Measurements from ENCODE around the gene CYP2A7.
"Not testable (repeated sequence)": the region's sequence is repeated elsewhere in the genome, so short reads cannot be mapped to it uniquely, and the experiment has no call there.

The CYP2A7 gene, protein sequence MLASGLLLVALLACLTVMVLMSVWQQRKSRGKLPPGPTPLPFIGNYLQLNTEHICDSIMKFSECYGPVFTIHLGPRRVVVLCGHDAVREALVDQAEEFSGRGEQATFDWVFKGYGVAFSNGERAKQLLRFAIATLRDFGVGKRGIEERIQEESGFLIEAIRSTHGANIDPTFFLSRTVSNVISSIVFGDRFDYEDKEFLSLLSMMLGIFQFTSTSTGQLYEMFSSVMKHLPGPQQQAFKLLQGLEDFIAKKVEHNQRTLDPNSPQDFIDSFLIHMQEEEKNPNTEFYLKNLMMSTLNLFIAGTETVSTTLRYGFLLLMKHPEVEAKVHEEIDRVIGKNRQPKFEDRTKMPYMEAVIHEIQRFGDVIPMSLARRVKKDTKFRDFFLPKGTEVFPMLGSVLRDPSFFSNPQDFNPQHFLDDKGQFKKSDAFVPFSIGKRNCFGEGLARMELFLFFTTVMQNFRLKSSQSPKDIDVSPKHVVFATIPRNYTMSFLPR

DNA sequence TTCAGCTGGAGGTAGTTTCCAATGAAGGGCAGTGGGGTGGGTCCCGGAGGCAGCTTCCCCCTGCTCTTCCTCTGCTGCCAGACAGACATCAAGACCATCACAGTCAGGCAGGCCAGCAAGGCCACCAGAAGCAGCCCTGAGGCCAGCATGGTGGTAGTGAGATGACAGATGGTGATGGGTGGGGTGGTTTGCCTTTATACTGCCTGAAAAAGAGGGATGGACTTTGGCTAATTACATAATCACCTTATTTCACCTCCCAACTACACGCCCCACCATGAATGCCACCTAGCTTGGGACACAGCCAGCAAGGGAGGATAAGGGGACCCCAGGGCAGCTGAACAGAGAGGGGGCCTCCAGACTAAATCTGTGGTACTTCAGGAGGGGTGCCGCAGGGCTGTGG, at the start of gene CYP2A7:
Gene CYP2A7, minus strand, starts transcription at position 170 of the 400 bp plus-strand sequence. Its CDS starts 21 bp downstream, at position 149.
- not testable (repeated sequence) for DNase-seq

DNA sequence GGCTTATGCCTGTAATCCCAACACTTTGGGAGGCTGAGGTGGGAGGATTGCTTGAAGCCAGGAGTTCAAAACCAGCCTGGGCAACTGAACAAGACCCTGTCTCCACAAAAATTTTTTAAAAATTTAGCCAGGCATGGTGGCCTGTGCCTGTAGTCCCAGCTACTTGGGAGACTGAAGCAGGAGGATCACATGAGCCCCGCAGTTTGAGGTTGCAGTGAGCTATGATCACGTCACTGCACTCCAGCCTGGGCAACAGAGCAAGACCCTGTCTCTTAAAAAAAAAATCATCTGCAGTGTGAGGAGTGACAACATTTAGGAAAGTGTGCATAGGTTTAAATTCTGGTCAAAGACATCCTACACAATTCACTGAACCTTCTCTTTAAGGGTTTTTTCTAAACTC, 48.8 kb upstream of the CYP2A7 start:
- not testable (repeated sequence) for DNase-seq

DNA sequence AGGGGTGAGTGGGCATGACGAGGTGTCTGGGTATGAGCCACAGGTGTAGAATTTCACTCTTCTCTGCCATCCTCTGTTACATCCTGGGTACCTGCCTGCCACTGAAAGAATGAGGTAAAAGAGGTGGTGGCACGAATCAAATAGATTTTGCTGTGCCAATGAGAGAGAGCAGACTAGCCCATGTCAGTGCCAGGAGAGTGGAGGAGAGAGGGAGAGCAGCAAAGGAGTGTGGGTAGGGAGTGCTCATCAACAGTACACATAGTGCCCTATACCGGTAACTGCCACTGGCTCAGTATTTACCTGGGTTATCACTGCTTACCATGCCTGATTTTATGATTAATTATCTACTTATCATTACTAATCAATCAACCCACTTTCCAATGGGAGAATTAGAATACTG, 47.9 kb upstream of the CYP2A7 start:
- not testable (repeated sequence) for DNase-seq

DNA sequence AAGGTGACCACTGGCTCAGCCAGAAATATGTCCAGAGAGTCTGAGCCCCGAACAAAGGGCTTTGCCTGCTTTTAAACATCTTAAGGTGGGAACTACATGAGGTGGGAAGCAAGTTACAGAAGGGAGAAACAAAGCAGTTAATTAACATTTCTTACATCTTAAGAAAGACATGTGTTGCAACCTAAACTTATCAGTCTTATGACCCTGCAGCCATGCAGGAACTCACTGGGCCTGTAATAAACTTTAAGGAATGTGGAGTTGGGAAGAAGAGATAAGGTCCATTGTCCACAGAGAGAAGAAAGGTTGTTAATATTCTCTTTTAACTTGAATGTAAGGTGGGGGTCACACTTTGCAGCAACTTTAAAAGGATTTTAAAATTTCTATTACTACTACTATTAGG, 46.8 kb upstream of the CYP2A7 start:
- DNase-seq, result no peak

DNA sequence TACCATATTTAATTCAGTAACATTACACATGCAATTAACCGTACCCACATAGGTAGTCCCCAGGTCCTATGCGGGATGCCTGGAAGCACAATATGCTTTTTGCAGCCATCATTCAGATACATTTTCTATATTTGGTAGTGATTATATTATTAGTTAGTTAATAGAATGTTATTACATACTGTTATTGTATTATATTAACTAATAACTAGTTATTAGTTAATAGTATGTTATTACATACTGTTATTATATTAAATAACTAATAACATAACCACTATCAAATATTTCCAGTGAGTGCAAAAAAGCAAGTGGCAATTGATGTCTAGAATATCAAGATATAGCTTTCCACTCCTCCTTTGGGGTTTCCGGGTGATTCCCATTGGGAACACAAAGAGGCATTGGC, 45.5 kb upstream of the CYP2A7 start:
- no peak for DNase-seq

DNA sequence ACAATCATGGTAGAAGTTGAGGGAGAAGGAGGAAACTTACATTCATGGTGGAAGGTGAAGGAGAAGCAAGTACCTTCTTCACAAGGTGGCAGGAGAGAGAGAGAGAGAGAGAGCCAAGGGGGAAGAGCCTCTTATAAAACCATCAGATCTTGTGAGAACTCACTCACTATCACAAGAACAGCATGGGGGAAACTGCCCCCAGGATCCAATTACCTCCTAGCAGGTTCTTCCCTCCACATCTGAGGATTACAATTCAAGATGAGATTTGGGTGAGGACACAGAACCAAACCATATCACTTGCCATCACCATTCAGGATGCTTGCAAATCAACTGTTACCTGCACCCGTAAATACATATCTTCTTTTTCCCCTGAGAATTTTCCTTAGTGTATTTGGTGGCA, 44.2 kb upstream of the CYP2A7 start:
- not testable (repeated sequence) for DNase-seq

DNA sequence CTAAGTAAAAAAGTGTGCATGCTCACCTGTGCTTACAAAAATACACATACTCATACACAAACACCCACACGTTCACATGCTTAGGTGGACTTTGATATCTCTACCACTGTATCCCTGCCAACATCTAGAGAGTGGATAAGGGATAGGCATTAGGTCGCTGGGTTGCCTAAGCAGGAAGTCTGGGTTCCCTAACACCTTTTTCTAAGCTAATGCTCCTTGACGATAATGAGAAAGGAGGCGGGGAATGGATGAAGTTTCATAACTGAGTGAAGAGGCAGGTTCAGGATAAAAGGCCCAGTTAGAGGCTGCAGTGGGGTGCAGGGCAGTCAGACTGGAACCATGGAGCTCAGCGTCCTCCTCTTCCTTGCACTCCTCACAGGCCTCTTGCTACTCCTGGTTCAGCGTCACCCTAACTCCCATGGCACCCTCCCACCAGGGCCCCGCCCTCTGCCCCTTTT, 41.9 kb upstream of the CYP2A7 start:
- no peak for DNase-seq

DNA sequence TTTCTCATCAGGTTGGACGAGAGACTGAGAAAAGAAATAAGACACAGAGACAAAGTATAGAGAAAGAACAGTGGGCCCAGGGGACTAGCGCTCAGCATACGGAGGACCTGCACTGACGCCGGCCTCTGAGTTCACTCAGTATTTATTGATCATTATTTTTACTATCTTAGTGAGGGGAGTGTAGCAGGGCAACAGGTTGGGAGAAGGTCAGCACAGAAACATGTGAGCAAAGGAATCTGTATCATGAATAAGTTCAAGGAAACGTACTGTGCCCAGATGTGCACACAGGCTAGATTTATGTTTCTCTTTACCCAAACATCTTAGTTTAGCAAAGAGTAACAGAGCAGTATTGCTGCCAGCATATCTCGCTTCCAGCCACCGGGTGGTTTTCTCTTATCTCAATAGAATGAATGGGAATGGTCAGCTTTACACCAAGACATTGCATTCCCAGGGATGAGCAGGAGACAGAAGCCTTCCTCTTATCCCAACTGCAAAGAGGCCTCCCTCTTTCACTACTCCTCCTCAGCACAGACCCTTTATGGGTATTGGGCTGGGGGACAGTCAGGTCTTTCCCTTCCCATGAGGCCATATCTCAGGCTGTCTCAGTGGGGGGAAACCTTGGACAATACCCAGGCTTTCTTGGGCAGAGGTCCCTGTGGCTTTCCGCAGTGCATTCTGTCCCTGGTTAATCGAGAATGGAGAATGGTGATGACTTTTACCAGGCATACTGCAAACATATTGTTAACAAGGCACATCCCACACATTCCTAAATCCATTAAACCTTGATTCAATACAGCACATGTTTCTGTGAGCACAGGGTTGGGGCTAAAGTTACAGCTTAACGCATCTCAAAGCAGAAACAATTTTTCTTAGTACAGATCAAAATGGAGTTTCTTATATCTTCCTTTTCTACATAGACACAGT, 40.5 kb upstream of the CYP2A7 start:
- not testable (repeated sequence) for DNase-seq

DNA sequence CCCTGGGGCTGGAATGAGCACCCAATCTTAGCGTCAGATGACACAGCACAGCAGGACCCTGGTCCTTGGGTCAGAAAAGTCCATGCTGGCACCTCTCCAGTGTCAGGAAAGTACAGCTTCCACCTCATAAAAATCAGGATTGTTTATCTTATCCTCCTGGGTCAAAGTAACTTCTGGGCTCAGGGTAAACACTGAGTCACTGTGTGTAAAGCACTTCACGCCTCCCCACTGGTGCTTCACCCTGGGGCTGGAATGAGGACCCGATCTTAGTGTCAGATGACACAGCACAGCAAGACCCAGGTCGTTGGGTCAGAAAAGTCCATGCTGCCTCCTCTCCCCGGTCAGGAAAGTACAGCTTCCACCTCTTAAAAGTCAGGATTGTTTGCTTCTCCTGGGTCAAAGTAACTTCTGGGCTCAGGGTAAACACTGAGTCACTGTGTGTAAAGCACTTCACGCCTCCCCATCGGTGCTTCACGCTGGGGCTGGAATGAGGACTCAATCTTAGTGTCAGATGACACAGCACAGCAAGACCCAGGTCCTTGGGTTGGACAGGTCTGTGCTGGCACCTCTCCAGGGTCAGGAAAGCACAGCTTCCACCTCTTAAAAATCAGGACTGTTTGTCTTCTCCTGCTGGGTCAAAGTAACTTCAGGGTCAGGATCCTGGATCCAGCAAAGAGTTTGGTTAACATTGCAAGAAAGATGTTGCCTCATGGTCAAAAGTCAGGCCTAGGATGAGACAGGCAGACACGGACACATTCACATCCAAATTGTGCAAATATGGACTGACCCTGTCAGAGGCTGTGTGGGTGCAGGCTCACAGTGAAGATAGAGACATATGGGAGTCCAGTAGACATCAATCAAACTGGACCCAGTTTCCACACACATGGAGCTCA, 39.2 kb upstream of the CYP2A7 start:
- DNase-seq, result no peak

DNA sequence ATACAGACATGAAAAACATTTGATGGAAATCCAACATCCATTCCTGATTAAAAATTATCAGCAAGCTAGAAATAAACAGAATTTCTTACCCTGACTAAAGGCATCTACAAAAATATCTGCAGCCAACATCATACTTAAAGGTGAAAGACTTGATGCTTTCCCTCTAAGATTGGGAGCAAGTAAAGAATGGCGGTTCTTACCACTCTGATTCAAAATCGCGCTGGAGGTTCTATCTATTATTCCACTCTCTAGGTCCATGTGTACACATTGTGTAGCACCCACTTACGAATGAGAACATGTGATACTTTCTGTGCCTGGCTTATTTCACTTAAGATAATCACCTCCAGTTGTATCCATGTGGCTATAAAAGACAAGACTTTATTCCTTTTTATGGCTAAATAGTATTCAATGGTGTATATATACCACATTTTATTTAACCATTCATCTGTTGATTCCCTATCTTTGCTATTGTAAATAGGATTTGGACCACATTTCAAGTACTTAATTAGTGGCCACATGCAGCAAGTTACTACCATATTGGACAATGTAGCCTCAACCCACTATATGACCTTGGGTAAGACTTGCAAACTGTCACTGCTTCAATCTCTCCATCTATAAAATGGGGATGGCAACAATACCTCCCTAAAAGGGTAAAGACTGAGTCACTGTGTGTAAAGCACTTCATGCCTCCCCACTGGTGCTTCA, 38.4 kb upstream of the CYP2A7 start:
- no peak for DNase-seq

DNA sequence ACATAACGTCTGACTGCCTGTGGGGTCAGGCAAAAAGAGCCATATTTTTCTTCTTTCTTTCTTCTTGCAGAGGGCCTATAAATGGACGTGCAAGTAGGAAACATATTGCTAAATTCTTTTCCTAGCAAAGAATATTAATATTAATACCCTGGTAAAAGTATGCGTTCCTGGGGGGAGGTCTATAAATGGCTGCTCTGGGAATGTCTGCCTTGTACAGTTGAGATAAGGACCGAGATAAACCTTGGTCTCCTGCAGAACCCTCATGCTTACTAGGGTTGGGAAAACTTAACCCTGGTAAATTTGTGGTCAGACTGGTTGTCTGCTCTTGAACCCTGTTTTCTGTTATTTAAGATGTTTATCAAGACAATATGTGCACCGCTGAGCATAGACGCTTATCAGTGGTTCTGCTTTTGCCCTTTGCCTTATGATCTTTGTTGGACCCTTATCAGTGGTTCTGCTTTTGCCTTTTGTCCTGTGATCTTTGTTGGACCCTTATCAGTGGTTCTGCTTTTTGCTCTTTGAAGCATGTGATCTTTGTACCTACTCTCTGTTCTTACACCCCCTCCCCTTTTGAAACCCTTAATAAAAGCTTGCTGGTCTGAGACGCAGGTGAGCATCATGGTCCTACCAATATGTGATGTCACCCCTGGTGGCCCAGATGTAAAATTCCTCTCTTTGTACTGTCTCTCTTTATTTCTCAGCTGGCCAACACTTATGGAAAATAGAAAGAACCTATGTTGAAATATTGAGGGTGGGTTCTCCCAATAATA, 37.7 kb upstream of the CYP2A7 start:
- not testable (repeated sequence) for DNase-seq

DNA sequence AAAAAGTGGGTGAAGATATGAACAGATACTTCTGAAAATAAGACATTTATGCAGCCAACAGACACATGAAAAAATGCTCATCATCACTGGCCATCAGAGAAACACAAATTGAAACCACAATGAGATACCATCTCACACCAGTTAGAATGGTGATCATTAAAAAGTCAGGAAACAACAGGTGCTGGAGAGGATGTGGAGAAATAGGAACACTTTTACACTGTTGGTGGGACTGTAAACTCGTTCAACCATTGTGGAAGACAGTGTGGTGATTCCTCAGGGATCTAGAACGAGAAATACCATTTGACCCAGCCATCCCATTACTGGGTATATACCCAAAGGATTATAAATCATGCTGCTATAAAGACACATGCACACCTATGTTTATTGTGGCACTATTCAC, 36.3 kb upstream of the CYP2A7 start:
- DNase-seq, result not testable (repeated sequence)

DNA sequence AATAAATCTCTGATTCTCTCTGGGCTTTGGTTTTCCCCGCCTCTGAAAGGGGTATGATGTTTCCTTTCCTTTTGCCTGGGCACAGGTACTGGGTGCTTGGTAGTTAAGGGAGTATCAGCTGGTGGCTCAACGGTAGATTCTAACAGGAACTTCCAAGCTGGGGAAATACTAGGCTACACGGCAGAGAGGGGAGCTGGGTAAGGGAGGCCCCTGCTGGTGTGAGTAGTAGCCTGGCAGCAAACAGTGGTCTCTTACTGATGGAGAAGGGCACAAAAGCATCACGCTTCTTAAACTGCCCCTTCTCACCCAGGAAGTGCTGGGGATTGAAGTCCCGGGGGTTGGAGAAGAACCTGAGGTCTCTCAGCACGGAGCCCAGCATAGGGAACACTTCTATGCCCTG, 26.9 kb upstream of the CYP2A7 start:
- peak in 1 of 2 donors; percentile 2 for DNase-seq

DNA sequence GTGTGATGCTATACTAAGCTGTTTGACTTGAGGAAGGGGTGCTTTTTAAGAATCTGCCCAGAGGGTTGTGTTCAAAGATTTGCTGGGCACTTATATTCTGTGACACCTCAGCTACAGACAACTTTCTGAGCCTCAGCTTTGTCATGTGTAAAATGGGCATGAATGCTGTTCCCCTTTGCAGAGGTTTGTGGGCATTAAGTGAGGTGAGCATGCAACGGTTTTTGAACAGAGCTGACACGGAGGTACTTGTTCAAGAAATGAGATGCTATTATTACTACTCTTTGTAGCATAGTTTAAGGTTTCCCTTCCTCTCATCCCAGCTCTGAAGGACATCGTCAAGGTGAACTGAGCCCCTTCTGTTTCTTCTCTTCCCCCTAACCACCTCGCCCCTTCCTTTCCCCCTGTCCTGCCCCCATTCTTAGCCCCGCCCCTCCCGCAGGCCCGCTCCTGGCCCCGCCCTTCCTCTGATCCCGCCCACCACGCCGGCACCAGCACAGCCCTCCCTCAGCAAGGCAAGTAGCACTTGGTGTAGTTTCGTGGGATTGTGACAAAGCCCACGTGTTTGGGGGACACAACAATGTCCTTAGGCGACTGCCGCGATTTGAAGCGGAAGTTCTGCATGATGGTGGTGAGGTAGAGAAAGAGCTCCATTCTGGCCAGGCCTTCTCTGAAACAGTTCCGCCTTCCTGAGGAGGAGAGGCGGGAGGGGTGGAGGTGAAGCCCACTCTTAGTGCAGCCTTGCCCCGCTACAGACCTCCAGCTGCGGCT, 26.1 kb upstream of the CYP2A7 start:
- DNase-seq, result no peak

DNA sequence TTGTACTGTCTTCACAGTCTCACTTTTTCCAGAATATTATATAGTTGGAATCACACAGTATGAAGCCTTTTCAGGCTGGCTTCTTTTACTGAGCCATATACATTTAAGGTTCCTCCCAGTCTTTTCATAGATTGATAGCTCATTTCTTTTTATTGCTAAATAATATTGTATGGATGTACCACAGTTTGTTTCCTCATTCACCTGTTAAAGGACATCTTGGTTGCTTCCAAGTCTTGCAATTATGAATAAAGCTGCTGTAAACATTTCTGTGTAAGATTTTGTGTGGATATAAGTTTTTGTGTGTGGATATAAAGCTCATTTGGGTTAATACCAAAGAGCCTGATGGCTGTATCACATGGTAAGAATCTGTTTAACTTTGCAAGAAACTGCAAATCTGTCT, 24.5 kb upstream of the CYP2A7 start:
- no peak for DNase-seq

DNA sequence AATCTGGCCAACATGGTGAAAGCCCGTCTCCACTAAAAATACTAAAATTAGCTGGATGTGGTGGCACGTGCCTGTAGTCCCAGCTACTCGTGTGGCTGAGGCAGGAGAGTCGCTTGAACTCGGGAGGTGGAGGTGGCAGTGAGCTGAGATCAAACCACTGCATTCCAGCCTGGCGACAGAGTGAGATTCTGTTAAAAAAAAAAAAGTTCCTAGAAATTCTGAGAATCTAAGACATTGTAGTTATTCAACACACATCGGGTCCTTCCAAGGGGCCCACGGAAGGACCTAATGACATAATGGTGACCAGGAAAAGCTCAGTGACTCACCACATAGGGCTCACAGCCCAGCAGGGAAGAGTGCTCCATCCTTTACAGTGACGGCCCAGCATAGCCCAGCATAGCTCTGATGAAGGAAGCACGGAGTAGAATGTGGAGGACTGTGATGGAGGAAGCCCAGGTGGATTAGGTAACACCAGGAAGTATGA, 22.7 kb upstream of the CYP2A7 start:
- not testable (repeated sequence) for DNase-seq

DNA sequence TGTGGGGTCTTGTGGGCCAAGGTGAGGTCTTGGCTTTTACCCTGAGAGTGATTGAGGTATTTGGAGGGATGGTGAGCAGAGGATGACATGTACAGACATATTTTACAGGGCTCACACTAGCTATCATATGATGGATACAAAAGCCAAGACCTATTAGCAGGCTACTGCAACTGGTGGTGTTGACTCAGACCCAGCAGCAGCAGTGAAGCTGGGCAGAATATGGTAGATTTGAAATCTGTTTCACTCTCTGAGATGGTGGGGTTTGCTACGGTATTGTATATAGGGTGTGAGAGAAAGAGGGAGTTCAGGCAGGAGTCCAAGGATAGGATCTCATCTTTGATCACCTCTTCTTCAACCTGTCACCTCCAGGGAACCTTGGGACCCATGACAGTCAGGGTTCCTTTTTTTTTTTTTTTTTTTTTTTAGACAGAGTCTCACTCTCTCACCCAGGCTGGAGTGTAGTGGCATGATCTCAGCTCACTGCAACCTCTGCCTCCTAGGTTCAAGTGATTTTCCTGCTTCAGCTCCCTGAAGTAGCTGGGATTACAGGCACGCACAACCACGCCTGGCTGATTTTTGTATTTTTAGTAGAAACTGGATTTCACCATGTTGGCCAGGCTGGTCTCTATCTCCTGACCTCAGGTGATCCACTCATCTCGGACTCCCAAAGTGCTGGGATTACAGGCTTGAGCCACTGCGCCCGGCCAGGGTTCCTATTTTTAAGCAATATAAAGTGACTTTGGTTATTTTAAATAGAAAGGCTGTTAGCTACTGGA, 20.1 kb upstream of the CYP2A7 start:
- DNase-seq, result not testable (repeated sequence)

DNA sequence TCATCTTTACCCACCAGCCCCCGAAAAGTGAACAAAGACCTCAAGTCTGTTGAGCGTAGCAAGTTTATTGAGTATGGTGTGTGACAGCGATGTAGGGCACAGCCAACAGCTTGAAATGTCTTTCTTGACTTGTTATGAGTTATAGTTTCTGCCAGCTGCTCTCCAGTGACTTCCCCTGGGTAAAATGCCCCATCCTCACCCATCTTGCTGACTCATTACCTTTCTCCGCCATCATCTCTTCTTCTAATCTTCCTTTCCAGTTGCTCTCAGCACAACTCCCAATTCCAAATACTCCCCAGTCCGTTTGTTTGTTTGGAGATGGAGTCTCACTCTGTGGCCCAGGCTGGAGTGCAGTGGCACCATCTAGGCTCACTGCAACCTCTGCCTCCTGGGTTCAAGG, 18.5 kb upstream of the CYP2A7 start:
- not testable (repeated sequence) for DNase-seq

DNA sequence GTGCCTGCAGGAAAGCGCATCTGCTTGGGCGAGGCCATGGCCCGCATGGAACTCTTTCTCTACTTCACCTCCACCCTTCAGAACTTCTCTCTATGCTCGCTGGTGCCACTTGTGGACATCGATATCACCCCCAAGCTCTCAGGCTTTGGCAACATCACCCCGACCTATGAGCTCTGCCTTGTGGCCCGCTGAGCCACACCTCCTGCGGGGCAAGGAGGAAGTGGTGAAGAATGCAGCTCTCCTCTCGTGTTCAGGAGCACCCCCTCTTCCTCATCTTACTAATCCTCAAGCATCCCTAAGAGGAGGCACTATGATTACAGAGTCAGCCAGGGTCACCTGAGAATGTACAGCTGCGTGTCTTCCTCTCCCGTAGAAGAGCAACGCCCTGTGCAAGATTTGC, 17.9 kb upstream of the CYP2A7 start:
- not testable (repeated sequence) for DNase-seq

Measured in bone marrow (tissue), 2 donors.